ENCODE measurements around the gene CYP2S1. TPM values are rescaled to one million over a fixed set of nuclear protein-coding genes. Genes with fewer than 3 reads are reported as not detected.
A peak's percentile ranks its signal among the peaks of the same experiment; 100 is the strongest.

CYP2S1 gene
- polyA plus RNA-seq, 4 donors = 33.7 to 76.7 (median 59.4) TPM

GRCh38 chr19:41205995-41206394 lies 13.0 kb downstream of the CYP2S1 start:
- H3K4me3 ChIP-seq (ENCODE audit: low read depth in 1 of 3, low read length in 3 of 3) = no peak overlapping the region
- FAIRE-seq (no peak), DNase-seq (no peak)
- H3K9me3 ChIP-seq (ENCODE audit: control insufficient read depth in 2 of 2, insufficient read depth in 1 of 2, low read depth in 1 of 2, low read length in 1 of 2) = no peaks in the 10 kb centered on the region
- H3K36me3 ChIP-seq (ENCODE audit: control insufficient read depth in 3 of 3, insufficient read depth in 2 of 3, low read depth in 1 of 3, low read length in 3 of 3) = peaks cover 3 to 60% (median 24%) of the 10 kb centered on the region in 3 donors
- WGBS, 3 donors = 71 to 76% (median 71%) methylated on average over 9 to 10 of the region's 10 CpGs
- no peak overlapping the region for H3K27ac ChIP-seq (ENCODE audit: low read depth in 1 of 3, low read length in 2 of 3)
- H3K27me3 ChIP-seq (ENCODE audit: control insufficient read depth in 3 of 3, insufficient read depth in 3 of 3, low read length in 3 of 3) = no peaks in the 10 kb centered on the region
- H3K4me1 ChIP-seq (ENCODE audit: control insufficient read depth in 3 of 3, insufficient read depth in 2 of 3, low read depth in 1 of 3, low read length in 2 of 3) = no peaks in the 10 kb centered on the region

DNA sequence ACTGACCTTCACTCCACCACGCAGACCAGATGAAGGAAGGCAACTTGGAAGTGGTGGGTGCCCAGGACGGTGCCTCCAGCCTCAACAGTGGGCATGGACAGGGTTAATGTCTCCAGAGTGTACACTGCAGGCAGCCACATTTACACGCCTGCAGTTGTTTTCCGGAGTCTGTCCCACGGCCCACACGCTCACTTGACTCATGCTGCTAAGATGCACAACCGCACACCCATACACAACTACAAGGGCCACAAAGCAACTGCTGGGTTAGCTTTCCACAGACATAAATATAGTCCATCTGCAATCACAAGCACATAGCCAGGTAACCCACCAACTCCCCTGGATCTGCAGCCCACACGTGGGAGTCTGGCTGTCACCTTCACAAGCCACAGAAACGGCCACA lies 13.4 kb downstream of the CYP2S1 start:
- Histone ChIP-seq H3K27me3 (ENCODE audit: control insufficient read depth in 3 of 3, insufficient read depth in 3 of 3, low read length in 3 of 3) (no peaks in the 10 kb centered on the region), H3K27ac (ENCODE audit: low read depth in 1 of 3, low read length in 2 of 3) (peak overlapping the region in 1 of 3 donors; percentile 9), H3K36me3 (ENCODE audit: control insufficient read depth in 3 of 3, insufficient read depth in 2 of 3, low read depth in 1 of 3, low read length in 3 of 3) (peaks cover 3 to 56% (median 24%) of the 10 kb centered on the region in 3 donors), H3K4me1 (ENCODE audit: control insufficient read depth in 3 of 3, insufficient read depth in 2 of 3, low read depth in 1 of 3, low read length in 2 of 3) (no peaks in the 10 kb centered on the region), H3K9me3 (ENCODE audit: control insufficient read depth in 2 of 2, insufficient read depth in 1 of 2, low read depth in 1 of 2, low read length in 1 of 2) (no peaks in the 10 kb centered on the region), H3K4me3 (ENCODE audit: low read depth in 1 of 3, low read length in 3 of 3) (no peak overlapping the region)
- WGBS, 3 donors = 75 to 87% (median 82%) methylated on average over 9 of the region's 9 CpGs
- DNase-seq (no peak), FAIRE-seq (no peak)

- Histone ChIP-seq H3K4me1 (ENCODE audit: control insufficient read depth in 3 of 3, insufficient read depth in 2 of 3, low read depth in 1 of 3, low read length in 2 of 3) (no peaks in the 10 kb centered on the region), H3K27ac (ENCODE audit: low read depth in 1 of 3, low read length in 2 of 3) (peak overlapping the region in 1 of 3 donors; percentile 9), H3K36me3 (ENCODE audit: control insufficient read depth in 3 of 3, insufficient read depth in 2 of 3, low read depth in 1 of 3, low read length in 3 of 3) (peaks cover 3 to 49% (median 22%) of the 10 kb centered on the region in 3 donors), H3K27me3 (ENCODE audit: control insufficient read depth in 3 of 3, insufficient read depth in 3 of 3, low read length in 3 of 3) (no peaks in the 10 kb centered on the region), H3K9me3 (ENCODE audit: control insufficient read depth in 2 of 2, insufficient read depth in 1 of 2, low read depth in 1 of 2, low read length in 1 of 2) (no peaks in the 10 kb centered on the region), H3K4me3 (ENCODE audit: low read depth in 1 of 3, low read length in 3 of 3) (no peak overlapping the region)
- FAIRE-seq (no peak), DNase-seq (peak in 1 of 2 donors; percentile 29)
- WGBS, 3 donors = 61 to 80% (median 75%) methylated on average over 26 of the region's 26 CpGs
Measured at GRCh38 chr19:41206926-41207750, 14.1 kb downstream of the CYP2S1 start.

DNA sequence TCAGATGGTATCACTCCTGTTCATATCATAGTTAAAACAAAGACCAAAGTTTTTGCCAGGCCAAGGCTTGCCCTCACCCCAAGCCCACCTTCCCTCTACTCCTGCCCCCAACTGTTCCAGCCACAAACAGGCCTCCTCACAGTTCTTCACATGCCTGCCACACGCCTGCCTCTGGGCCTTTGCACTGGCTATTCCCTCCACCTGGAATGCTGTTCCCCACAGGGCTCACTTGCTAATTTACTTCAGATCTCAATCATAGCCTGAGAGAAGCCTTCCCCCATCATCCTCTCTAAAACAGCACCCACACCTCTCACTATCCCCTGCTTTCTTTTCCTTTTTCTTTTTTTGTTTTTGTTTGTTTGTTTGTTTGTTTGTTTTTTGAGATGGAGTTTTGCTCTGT lies 21.1 kb downstream of the CYP2S1 start:
- Histone ChIP-seq H3K27ac (ENCODE audit: low read depth in 1 of 3, low read length in 2 of 3) (no peak overlapping the region), H3K4me1 (ENCODE audit: control insufficient read depth in 3 of 3, insufficient read depth in 2 of 3, low read depth in 1 of 3, low read length in 2 of 3) (peaks cover 0 to 7% (median 0%) of the 10 kb centered on the region in 3 donors), H3K9me3 (ENCODE audit: control insufficient read depth in 2 of 2, insufficient read depth in 1 of 2, low read depth in 1 of 2, low read length in 1 of 2) (no peaks in the 10 kb centered on the region), H3K27me3 (ENCODE audit: control insufficient read depth in 3 of 3, insufficient read depth in 3 of 3, low read length in 3 of 3) (peaks cover 0 to 3% (median 0%) of the 10 kb centered on the region in 3 donors), H3K36me3 (ENCODE audit: control insufficient read depth in 3 of 3, insufficient read depth in 2 of 3, low read depth in 1 of 3, low read length in 3 of 3) (no peaks in the 10 kb centered on the region), H3K4me3 (ENCODE audit: low read depth in 1 of 3, low read length in 3 of 3) (no peak overlapping the region)
- WGBS, 3 donors = 87 to 93% (median 88%) methylated on average over 1 of the region's 1 CpG
- DNase-seq = no peak
- FAIRE-seq = no peak

- FAIRE-seq (no peak), DNase-seq (no peak)
- WGBS, 3 donors = 77 to 82% (median 77%) methylated on average over 7 of the region's 7 CpGs
- H3K9me3 ChIP-seq (ENCODE audit: control insufficient read depth in 2 of 2, insufficient read depth in 1 of 2, low read depth in 1 of 2, low read length in 1 of 2) = no peaks in the 10 kb centered on the region
- peaks cover 0 to 8% (median 0%) of the 10 kb centered on the region in 3 donors for H3K4me1 ChIP-seq (ENCODE audit: control insufficient read depth in 3 of 3, insufficient read depth in 2 of 3, low read depth in 1 of 3, low read length in 2 of 3)
- H3K27ac ChIP-seq (ENCODE audit: low read depth in 1 of 3, low read length in 2 of 3) = peak overlapping the region in 1 of 3 donors; percentile 88
- no peak overlapping the region for H3K4me3 ChIP-seq (ENCODE audit: low read depth in 1 of 3, low read length in 3 of 3)
- peaks cover 0 to 22% (median 0%) of the 10 kb centered on the region in 3 donors for H3K27me3 ChIP-seq (ENCODE audit: control insufficient read depth in 3 of 3, insufficient read depth in 3 of 3, low read length in 3 of 3)
- H3K36me3 ChIP-seq (ENCODE audit: control insufficient read depth in 3 of 3, insufficient read depth in 2 of 3, low read depth in 1 of 3, low read length in 3 of 3) = peaks cover 0 to 15% (median 0%) of the 10 kb centered on the region in 3 donors
Measured at GRCh38 chr19:41217741-41218140, 24.7 kb downstream of the CYP2S1 start.

DNA sequence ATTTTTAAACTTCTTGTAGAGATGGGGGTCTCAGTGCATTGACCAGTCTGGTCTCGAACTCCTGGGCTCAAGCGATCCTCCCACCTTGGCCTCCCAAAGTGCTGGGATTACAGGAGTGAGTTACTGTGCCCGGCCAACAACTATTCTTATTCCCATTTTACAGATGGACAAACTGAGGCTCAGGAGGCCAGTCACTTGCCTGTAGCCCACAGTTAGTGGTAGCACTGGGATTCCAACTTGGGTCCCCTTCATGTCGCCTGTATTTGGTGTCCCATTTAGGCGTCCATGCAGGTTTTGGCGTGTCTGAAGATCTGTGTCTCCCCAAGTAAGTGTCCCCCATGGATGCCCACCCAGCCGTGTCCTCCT lies 25.2 kb downstream of the CYP2S1 start:
- no peak for FAIRE-seq
- WGBS, 3 donors = 70 to 74% (median 72%) methylated on average over 7 of the region's 7 CpGs
- Histone ChIP-seq H3K27me3 (ENCODE audit: control insufficient read depth in 3 of 3, insufficient read depth in 3 of 3, low read length in 3 of 3) (peaks cover 0 to 22% (median 0%) of the 10 kb centered on the region in 3 donors), H3K27ac (ENCODE audit: low read depth in 1 of 3, low read length in 2 of 3) (peak overlapping the region in 2 of 3 donors; percentile 63 to 88), H3K4me3 (ENCODE audit: low read depth in 1 of 3, low read length in 3 of 3) (peak overlapping the region in 1 of 3 donors; percentile 53), H3K9me3 (ENCODE audit: control insufficient read depth in 2 of 2, insufficient read depth in 1 of 2, low read depth in 1 of 2, low read length in 1 of 2) (no peaks in the 10 kb centered on the region), H3K36me3 (ENCODE audit: control insufficient read depth in 3 of 3, insufficient read depth in 2 of 3, low read depth in 1 of 3, low read length in 3 of 3) (peaks cover 0 to 15% (median 0%) of the 10 kb centered on the region in 3 donors), H3K4me1 (ENCODE audit: control insufficient read depth in 3 of 3, insufficient read depth in 2 of 3, low read depth in 1 of 3, low read length in 2 of 3) (peaks cover 0 to 8% (median 0%) of the 10 kb centered on the region in 3 donors)
- no peak for DNase-seq

DNA sequence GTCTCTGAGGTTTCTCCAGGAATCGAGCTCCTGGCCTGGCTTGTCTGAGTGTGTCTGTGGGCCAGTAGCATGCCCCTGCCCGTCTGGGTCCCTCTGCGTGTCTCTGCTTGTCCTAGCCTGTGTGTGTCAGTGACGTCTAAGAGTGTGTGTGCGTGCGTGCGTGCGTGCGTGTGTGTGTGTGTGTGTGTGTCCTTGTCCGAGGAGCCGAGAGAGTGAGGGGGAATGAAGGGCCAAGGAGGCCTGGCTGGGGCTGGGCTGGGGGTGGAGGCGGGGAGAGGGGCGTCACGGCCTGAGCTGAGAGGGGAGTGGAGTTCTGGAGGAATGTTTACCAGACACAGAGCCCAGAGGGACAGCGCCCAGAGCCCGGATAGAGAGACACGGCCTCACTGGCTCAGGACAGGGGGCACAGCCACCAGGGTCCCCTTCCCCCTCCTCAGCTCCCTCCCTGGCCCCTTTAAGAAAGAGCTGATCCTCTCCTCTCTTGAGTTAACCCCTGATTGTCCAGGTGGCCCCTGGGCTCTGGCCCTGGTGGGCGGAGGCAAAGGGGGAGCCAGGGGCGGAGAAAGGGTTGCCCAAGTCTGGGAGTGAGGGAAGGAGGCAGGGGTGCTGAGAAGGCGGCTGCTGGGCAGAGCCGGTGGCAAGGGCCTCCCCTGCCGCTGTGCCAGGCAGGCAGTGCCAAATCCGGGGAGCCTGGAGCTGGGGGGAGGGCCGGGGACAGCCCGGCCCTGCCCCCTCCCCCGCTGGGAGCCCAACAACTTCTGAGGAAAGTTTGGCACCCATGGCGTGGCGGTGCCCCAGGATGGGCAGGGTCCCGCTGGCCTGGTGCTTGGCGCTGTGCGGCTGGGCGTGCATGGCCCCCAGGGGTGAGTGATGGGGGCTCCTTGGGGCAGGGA lies 25.8 kb downstream of the CYP2S1 start, which contains the start of gene AXL:
Gene AXL (plus strand): TSS at position 609 of the 893 bp plus-strand sequence. CDS start 170 bp downstream, at position 779.
- Histone ChIP-seq H3K27ac (ENCODE audit: low read depth in 1 of 3, low read length in 2 of 3) (peak within 1 kb of the TSS; percentile 22 to 88 (median 63)), H3K9me3 (ENCODE audit: control insufficient read depth in 2 of 2, insufficient read depth in 1 of 2, low read depth in 1 of 2, low read length in 1 of 2) (no peaks in the 10 kb centered on the region), H3K4me3 (ENCODE audit: low read depth in 1 of 3, low read length in 3 of 3) (peak within 1 kb of the TSS; percentile 29 to 53 (median 38)), H3K36me3 (ENCODE audit: control insufficient read depth in 3 of 3, insufficient read depth in 2 of 3, low read depth in 1 of 3, low read length in 3 of 3) (peaks cover 0 to 21% (median 0%) of the 10 kb centered on the region in 3 donors), H3K27me3 (ENCODE audit: control insufficient read depth in 3 of 3, insufficient read depth in 3 of 3, low read length in 3 of 3) (peaks cover 0 to 22% (median 0%) of the 10 kb centered on the region in 3 donors), H3K4me1 (ENCODE audit: control insufficient read depth in 3 of 3, insufficient read depth in 2 of 3, low read depth in 1 of 3, low read length in 2 of 3) (peaks cover 0 to 8% (median 0%) of the 10 kb centered on the region in 3 donors)
- WGBS, 3 donors = 5 to 18% (median 9%) methylated on average over 30 to 32 of the region's 32 CpGs
- FAIRE-seq (no peak), DNase-seq (peak in 1 of 2 donors; percentile 76)

Measured in small intestine (tissue), 7 donors.